Activated CD8-positive, alpha-beta memory T cell treated with anti-CD3 and anti-CD28 coated beads, Interleukin-2, amount 50 U/mL, for 24 hours (primary cell): Measurements from ENCODE around the gene RELL1.

Experiments used
- DNase-seq: peaks from one replicate; pipeline ENCODE4 v3.0.0-alpha.2; 2020; ENCODE audit errors: extremely low read depth

Gene RELL1

GRCh38 chr4:37665333-37666320 is 20.5 kb downstream of the RELL1 start:
- DNase-seq, result no peak

GRCh38 chr4:37664696-37665095 is 21.5 kb downstream of the RELL1 start:
- DNase-seq, result no peak

GRCh38 chr4:37663552-37663951 is 22.6 kb downstream of the RELL1 start:
- no peak for DNase-seq

- DNase-seq, result no peak
Observed at GRCh38 chr4:37662861-37663390, 23.2 kb downstream of the RELL1 start.

GRCh38 chr4:37662251-37662650 is 23.9 kb downstream of the RELL1 start:
- DNase-seq, result no peak

GRCh38 chr4:37661772-37662171 is 24.4 kb downstream of the RELL1 start:
- DNase-seq, result no peak

- DNase-seq, result no peak
Observed at GRCh38 chr4:37659696-37660095, 26.5 kb downstream of the RELL1 start.

- no peak for DNase-seq
Observed at GRCh38 chr4:37656649-37657048, 29.5 kb downstream of the RELL1 start.

- no peak for DNase-seq
Observed at GRCh38 chr4:37653601-37654000, 32.6 kb downstream of the RELL1 start.

GRCh38 chr4:37652747-37653527 is 33.2 kb downstream of the RELL1 start:
- DNase-seq, result no peak

- no peak for DNase-seq
Observed at GRCh38 chr4:37651781-37652377, 34.3 kb downstream of the RELL1 start.

- no peak for DNase-seq
Observed at GRCh38 chr4:37650481-37650880, 35.7 kb downstream of the RELL1 start.

- DNase-seq, result no peak
Observed at GRCh38 chr4:37649268-37649667, 36.9 kb downstream of the RELL1 start.

- DNase-seq, result no peak
Observed at GRCh38 chr4:37648084-37648817, 37.9 kb downstream of the RELL1 start.

GRCh38 chr4:37646247-37646646 is 39.9 kb downstream of the RELL1 start:
- DNase-seq, result no peak

GRCh38 chr4:37645736-37646135 is 40.4 kb downstream of the RELL1 start:
- no peak for DNase-seq

- no peak for DNase-seq
Observed at GRCh38 chr4:37644962-37645361, 41.2 kb downstream of the RELL1 start.

- DNase-seq, result no peak
Observed at GRCh38 chr4:37641886-37642849, 44.0 kb downstream of the RELL1 start.

GRCh38 chr4:37641352-37641751 is 44.8 kb downstream of the RELL1 start:
- DNase-seq, result no peak
